B cell (primary cell): ENCODE measurements around the gene NEO1. TPM values are rescaled to one million over a fixed set of nuclear protein-coding genes. Genes with fewer than 3 reads are reported as not detected.

Experiments
- ATAC-seq: fragments of 200-7000 bp; cut with Tn5 transposase; one replicate; pipeline ENCODE4 v1.10.0; 2021; ENCODE audit warnings: low read depth, mild to moderate bottlenecking, moderate number of reproducible peaks, moderate library complexity
- CTCF ChIA-PET: fragments of 350-600 bp; sonication (Branson Sonifier 250); formaldehyde crosslinking; loops from one replicate; lab custom pipeline; 2021; ENCODE audit warnings: antibody characterized with exemption, inconsistent platforms; lab: Charles Lee
- POLR2A ChIA-PET: fragments of 350-600 bp; sonication (Branson Sonifier 250); formaldehyde crosslinking; loops from one replicate; lab custom pipeline; 2021; ENCODE audit warnings: antibody characterized with exemption; lab: Charles Lee
- DNase-seq: peaks from one replicate; pipeline ENCODE4 v3.0.0; 2013
- H2AFZ ChIP-seq: 2 replicates; pipeline ENCODE4 v1.6.1; 2012; ENCODE audit warnings: mild to moderate bottlenecking, low read depth, low read length; ENCODE audit not compliant: insufficient read depth, poor library complexity, severe bottlenecking
- H3K27ac ChIP-seq, 2 donors: 1 replicate in 1 of 2; 2 replicates in 1 of 2; pipeline ENCODE4 v1.5.1; 2012 to 2013; ENCODE audit warnings: low read length in 2 of 2, mild to moderate bottlenecking in 2 of 2, moderate library complexity in 1 of 2
- H3K27me3 ChIP-seq, 4 experiments: fragments of 200-600 bp in 1 of 4; sonication (generic) in 1 of 4; replicated peaks in 1 of 4; 1 replicate in 2 of 4; 2 replicates in 2 of 4; pipeline versions ENCODE4 v1.6.1 to v1.7.0; 2013 to 2016; ENCODE audit warnings: low read length in 3 of 4, mild to moderate bottlenecking in 2 of 4, mixed read lengths in 1 of 4, moderate library complexity in 1 of 4; ENCODE audit not compliant: insufficient read depth in 4 of 4, control insufficient read depth in 3 of 4; ENCODE audit errors: control extremely low read depth in 1 of 4
- H3K36me3 ChIP-seq, 2 experiments: replicated peaks in 1 of 2; 1 replicate in 1 of 2; 2 replicates in 1 of 2; pipeline versions ENCODE4 v1.6.1 to v1.7.1; 2013; ENCODE audit warnings: low read length in 1 of 2; ENCODE audit not compliant: insufficient read depth in 2 of 2, control insufficient read depth in 1 of 2; ENCODE audit errors: control extremely low read depth in 1 of 2, extremely low read depth in 1 of 2
- H3K4me1 ChIP-seq, 2 donors: fragments of 200-600 bp in 1 of 2; sonication (generic) in 1 of 2; 1 replicate in 1 of 2; 2 replicates in 1 of 2; pipeline versions ENCODE4 v1.5.1 to v1.6.1; 2013 to 2017; ENCODE audit warnings: low read length in 2 of 2; ENCODE audit not compliant: control insufficient read depth in 2 of 2, insufficient read depth in 2 of 2
- H3K4me2 ChIP-seq: replicated peaks from 2 replicates; pipeline ENCODE3; 2012; ENCODE audit warnings: mild to moderate bottlenecking, low read depth, low read length; ENCODE audit not compliant: poor library complexity, severe bottlenecking
- H3K4me3 ChIP-seq, 5 experiments: fragments of 200-600 bp in 1 of 5; sonication (generic) in 1 of 5; 1 replicate in 3 of 5; 2 replicates in 2 of 5; pipeline versions ENCODE4 v1.5.1 to v1.7.0; 2011 to 2016; ENCODE audit warnings: low read length in 4 of 5, mild to moderate bottlenecking in 4 of 5, low read depth in 2 of 5, control low read depth in 1 of 5, moderate library complexity in 1 of 5; ENCODE audit not compliant: insufficient read depth in 1 of 5; ENCODE audit errors: control extremely low read depth in 1 of 5, extremely low read depth in 1 of 5
- H3K79me2 ChIP-seq: fragments of 200-600 bp; sonication (generic); one replicate; pipeline ENCODE4 v1.6.0; 2016; ENCODE audit warnings: low read length; ENCODE audit not compliant: control insufficient read depth, insufficient read depth
- H3K9ac ChIP-seq: fragments of 200-600 bp; sonication (generic); 2 replicates; pipeline ENCODE4 v1.6.1; 2017; ENCODE audit warnings: mild to moderate bottlenecking, low read length, moderate library complexity
- H3K9me3 ChIP-seq, 3 donors: one replicate each; pipeline versions ENCODE4 v1.6.1 to v1.7.1; 2013; ENCODE audit warnings: low read length in 2 of 3; ENCODE audit not compliant: control insufficient read depth in 2 of 3, insufficient read depth in 1 of 3; ENCODE audit errors: control extremely low read depth in 1 of 3
- H4K20me1 ChIP-seq: 2 replicates; pipeline ENCODE4 v1.6.0; 2012; ENCODE audit warnings: mild to moderate bottlenecking, low read length; ENCODE audit not compliant: insufficient read depth, control insufficient read depth, poor library complexity, severe bottlenecking
- H3K27ac Mint-ChIP-seq: one replicate; pipeline ENCODE4 v1.8.0; 2021; ENCODE audit warnings: mixed read lengths
- H3K27me3 Mint-ChIP-seq: one replicate; pipeline ENCODE4 v1.8.0; 2021; ENCODE audit warnings: mixed read lengths
- H3K4me1 Mint-ChIP-seq: one replicate; pipeline ENCODE4 v1.8.0; 2021; ENCODE audit warnings: mixed read lengths
- H3K4me3 Mint-ChIP-seq: one replicate; pipeline ENCODE4 v1.8.0; 2021; ENCODE audit warnings: mixed read lengths
- H3K9me3 Mint-ChIP-seq: one replicate; pipeline ENCODE4 v1.8.0; 2022; ENCODE audit warnings: mixed read lengths; ENCODE audit not compliant: insufficient read depth
- EZH2 ChIP-seq: IDR thresholded peaks from 2 replicates; pipeline ENCODE4 v1.6.1; 2012; ENCODE audit warnings: borderline replicate concordance, low read depth, mild to moderate bottlenecking, moderate library complexity, low read length; ENCODE audit not compliant: insufficient read depth, poor library complexity, severe bottlenecking
- WGBS: methylation state at CpG from one replicate; pipeline ENCODE4 v1.1.5; 2013; ENCODE audit warnings: missing lambda C conversion rate; ENCODE audit not compliant: insufficient coverage; 5-methylcytosine and 5-hydroxymethylcytosine counted together
- intact Hi-C: fragments of 100-400 bp; cut with micrococcal nuclease; formaldehyde crosslinking; loops from one replicate; pipeline ENCODE4 v1.10.0; 2022
- polyA plus RNA-seq: library from polyadenylated mRNA; depleted of rRNA; stranded (reverse); fragments of >200 nt; gene quantifications from 2 replicates; pipeline ENCODE4 v1.2.3, GENCODE V29; 2012
- total RNA-seq, 2 donors: library from RNA; stranded (reverse); fragments of 120-200 nt in 1 of 2; gene quantifications; 1 replicate in 1 of 2; 2 replicates in 1 of 2; pipeline versions ENCODE4 v1.2.3 to v1.2.4, GENCODE V29; 2013 to 2022
- TF ChIP-seq, protein P1 (sequence below): fragments of 200-600 bp; IDR thresholded peaks from one replicate; pipeline ENCODE4 v1.8.0; 2022; ENCODE audit warnings: antibody characterized with exemption, mild to moderate bottlenecking

NEO1 gene
- total and polyA plus RNA-seq, 2 donors (not counting 1 experiment from before 2014, with no cell fraction given) = 1.3 to 3.9 TPM

DNA sequence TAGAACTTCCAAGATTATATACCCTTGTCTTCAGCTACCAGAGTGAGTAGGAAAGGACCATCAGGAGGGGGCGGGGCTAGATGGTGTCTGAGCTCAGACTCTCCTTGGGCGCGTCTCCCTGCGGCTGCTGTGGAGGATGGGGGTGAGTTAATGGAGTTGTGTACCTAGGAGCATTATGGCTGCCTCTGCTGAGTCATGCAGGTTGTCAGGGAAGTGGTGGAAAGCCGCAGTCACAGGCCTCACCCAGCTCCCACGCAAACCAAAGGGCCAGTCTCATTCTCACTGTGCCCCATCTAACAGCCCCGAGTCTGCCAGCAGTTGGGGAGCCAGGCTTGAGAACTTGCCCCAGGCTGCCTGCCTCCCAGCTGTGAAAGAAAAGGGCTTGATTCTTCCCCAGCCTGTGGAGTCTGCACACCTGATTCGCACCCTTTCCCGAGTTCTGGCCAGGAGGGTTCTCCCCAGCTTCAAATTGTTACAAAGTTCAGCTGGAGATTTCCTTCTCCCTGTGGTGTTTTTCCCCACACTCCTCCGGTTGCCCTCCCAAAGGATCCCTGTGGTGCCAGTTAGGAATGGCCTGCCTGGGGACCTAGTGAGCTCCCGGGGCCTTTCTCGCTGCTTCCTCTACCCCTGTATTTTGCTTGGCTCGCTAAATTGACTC is 173.2 kb downstream of the NEO1 start:
- intact Hi-C loops = no loop called here
- TF ChIP-seq, protein P1, sequence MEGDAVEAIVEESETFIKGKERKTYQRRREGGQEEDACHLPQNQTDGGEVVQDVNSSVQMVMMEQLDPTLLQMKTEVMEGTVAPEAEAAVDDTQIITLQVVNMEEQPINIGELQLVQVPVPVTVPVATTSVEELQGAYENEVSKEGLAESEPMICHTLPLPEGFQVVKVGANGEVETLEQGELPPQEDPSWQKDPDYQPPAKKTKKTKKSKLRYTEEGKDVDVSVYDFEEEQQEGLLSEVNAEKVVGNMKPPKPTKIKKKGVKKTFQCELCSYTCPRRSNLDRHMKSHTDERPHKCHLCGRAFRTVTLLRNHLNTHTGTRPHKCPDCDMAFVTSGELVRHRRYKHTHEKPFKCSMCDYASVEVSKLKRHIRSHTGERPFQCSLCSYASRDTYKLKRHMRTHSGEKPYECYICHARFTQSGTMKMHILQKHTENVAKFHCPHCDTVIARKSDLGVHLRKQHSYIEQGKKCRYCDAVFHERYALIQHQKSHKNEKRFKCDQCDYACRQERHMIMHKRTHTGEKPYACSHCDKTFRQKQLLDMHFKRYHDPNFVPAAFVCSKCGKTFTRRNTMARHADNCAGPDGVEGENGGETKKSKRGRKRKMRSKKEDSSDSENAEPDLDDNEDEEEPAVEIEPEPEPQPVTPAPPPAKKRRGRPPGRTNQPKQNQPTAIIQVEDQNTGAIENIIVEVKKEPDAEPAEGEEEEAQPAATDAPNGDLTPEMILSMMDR = no peak
- no peak for TF ChIP-seq EZH2
- CTCF ChIA-PET = interaction anchor here (1.5 kb wide), 1 partner anchor 15 kb away, joined by 4 read pairs; no protein-coding TSS in a partner anchor
- H3K36me3 ChIP-seq = no peaks in the 10 kb centered on the region
- WGBS = 83% methylated on average over 8 of the region's 13 CpGs
- DNase-seq (no peak), ATAC-seq (no peak)
- no peaks in the 10 kb centered on the region for H3K79me2 ChIP-seq
- H3K9me3 ChIP-seq = peaks cover 0 to 1% (median 0%) of the 10 kb centered on the region in 3 donors
- H3K4me1 Mint-ChIP-seq = no peaks in the 10 kb centered on the region
- H3K4me1 ChIP-seq = no peaks in the 10 kb centered on the region
- no peaks in the 10 kb centered on the region for H4K20me1 ChIP-seq
- H3K27me3 Mint-ChIP-seq = peaks cover 3% of the 10 kb centered on the region
- H2AFZ ChIP-seq = no peak overlapping the region
- H3K27ac Mint-ChIP-seq = no peak overlapping the region
- no peak overlapping the region for H3K4me2 ChIP-seq
- H3K4me3 Mint-ChIP-seq = no peak overlapping the region
- H3K9me3 Mint-ChIP-seq = no peaks in the 10 kb centered on the region
- peaks cover 0 to 3% (median 0%) of the 10 kb centered on the region in 4 experiments for H3K27me3 ChIP-seq
- H3K27ac ChIP-seq = no peak overlapping the region
- no peak overlapping the region for H3K9ac ChIP-seq
- POLR2A ChIA-PET = no interaction called here
- H3K4me3 ChIP-seq = no peak overlapping the region

DNA sequence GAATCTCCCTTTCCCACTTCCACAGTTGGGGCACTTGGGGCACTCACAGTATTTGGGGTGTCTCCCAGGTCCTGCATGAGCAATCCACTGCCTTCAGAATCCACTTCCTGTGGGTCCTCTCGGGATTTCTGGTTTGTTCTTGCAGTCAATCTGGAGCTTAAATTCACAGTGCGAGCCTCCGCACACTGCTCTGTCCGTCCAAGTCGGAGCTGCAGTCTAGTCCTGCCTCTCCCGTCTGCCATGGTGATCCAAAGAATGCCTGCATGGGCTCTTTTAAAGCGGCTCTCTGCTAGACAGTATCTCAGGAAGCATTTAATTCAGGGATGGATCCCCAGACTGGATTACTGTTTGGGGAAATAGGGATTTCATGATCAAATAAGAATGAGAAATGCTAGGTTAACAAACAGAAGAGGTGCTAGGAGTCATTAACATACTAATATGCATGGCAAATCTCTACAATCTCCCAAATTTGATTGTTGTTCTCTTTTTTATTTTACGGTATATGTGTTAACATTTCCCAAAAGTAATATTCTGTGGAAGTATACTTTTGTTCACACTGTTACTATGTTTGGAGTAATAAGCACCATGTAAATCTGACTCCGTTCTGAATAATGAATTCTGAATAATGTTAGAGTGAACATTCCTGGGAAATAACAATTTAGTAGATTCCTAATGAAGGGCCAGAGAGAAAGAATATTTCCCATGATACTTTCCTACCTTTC is 174.0 kb downstream of the NEO1 start:
- ChIA-PET POLR2A (no interaction called here), CTCF (interaction anchor here (1.5 kb wide), 1 partner anchor 15 kb away, joined by 4 read pairs; no protein-coding TSS in a partner anchor)
- no peak overlapping the region for H2AFZ ChIP-seq
- no peak overlapping the region for H3K27ac ChIP-seq
- no peak for DNase-seq
- Mint-ChIP-seq H3K9me3 (no peaks in the 10 kb centered on the region), H3K27me3 (peaks cover 3% of the 10 kb centered on the region), H3K27ac (no peak overlapping the region), H3K4me1 (no peaks in the 10 kb centered on the region), H3K4me3 (no peak overlapping the region)
- H3K27me3 ChIP-seq = peaks cover 0 to 3% (median 0%) of the 10 kb centered on the region in 4 experiments
- no peak overlapping the region for H3K9ac ChIP-seq
- H3K79me2 ChIP-seq = no peaks in the 10 kb centered on the region
- no peak overlapping the region for H3K4me2 ChIP-seq
- H4K20me1 ChIP-seq = no peaks in the 10 kb centered on the region
- WGBS = 79% methylated on average over 7 of the region's 9 CpGs
- no peak overlapping the region for H3K4me3 ChIP-seq
- no peaks in the 10 kb centered on the region for H3K4me1 ChIP-seq
- no peaks in the 10 kb centered on the region for H3K36me3 ChIP-seq
- no peak for TF ChIP-seq EZH2
- TF ChIP-seq, protein P1 = no peak
- intact Hi-C loops = no loop called here
- H3K9me3 ChIP-seq = peaks cover 0 to 1% (median 0%) of the 10 kb centered on the region in 3 donors
- ATAC-seq = no peak
